HTERT RPE-1 (cell line): Measurements from ENCODE around the gene NAMPT.
"Not testable (repeated sequence)": the region's sequence is repeated elsewhere in the genome, so short reads cannot be mapped to it uniquely, and the experiment has no call there.

Source experiments
- in situ Hi-C: fragments of 300-500 bp; cut with MboI; formaldehyde crosslinking; loops from 4 replicates; pipeline ENCODE4 v1.14.3; 2020; ENCODE audit warnings: low sequenced_read_pairs

NAMPT gene

GRCh38 chr7:106284714-106285050, at the start of gene NAMPT:
Gene NAMPT, minus strand, starts transcription at chr7:106284983. Its CDS starts 99 bp downstream, at chr7:106284884.
- in situ Hi-C loops = no loop called here

- in situ Hi-C loops = no loop called here
Measured at GRCh38 chr7:106332201-106332600, 47.4 kb upstream of the NAMPT start.

DNA sequence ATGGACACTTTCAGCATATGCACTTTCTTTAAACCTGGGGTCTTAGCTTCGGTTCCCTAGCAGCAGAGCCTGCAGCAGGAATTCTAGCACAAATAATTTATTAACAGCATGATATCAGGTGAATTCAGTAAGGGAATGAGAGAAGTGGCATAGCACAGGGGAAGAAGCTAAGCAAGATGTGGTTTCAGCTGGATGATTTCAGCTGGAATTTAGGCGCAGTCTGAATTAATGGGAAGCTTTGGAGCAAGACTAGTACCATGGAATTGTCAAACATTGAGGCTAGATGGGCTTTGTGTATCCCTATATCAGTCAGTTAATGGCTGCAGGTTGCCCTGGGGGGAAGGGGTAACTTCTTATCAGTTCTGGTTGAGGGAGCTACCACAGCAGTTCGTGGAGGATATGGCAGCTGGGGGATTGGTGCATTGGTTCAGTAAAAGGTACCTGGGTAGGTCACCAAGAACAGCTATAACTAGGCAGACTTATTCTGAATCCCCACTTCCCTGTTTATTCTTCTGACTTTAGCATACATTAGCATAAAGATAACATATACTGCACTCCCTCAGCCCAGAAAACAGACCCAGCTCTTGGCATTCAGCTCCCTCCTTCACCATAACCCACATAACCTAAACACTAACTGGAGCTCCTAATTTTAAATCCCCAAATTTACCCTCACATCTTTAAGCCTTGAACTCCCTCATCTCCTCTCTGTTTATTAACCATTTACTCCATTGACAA, 46.8 kb upstream of the NAMPT start:
- in situ Hi-C loops = no loop called here

GRCh38 chr7:106329971-106330733, 45.4 kb upstream of the NAMPT start:
- in situ Hi-C loops = no loop called here

DNA sequence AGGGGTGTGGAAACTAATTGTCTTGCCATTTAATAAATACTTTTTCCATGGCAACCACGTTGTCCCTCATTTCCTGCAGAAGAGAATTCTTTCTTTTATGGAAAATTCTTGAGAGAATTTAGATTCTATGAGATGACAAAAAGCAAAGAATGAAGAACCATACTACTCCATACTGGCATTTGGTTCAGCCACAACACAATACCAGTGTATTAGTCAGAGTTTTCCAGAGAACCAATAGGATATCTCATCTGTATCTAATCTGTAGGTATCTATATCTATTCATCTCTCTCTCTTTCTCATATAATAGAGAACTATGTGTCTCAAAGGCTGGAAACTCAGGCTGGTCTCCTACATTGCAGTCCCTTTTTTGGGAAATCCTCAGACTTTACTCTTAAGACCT, 44.6 kb upstream of the NAMPT start:
- in situ Hi-C loops = no loop called here

GRCh38 chr7:106327538-106328481, 43.0 kb upstream of the NAMPT start:
- in situ Hi-C loops = no loop called here

GRCh38 chr7:106326594-106327537, 42.1 kb upstream of the NAMPT start:
- in situ Hi-C loops = no loop called here

GRCh38 chr7:106324509-106324908, 39.7 kb upstream of the NAMPT start:
- in situ Hi-C loops = not testable (repeated sequence)

- in situ Hi-C loops = not testable (repeated sequence)
Measured at GRCh38 chr7:106320254-106320770, 35.5 kb upstream of the NAMPT start.

DNA sequence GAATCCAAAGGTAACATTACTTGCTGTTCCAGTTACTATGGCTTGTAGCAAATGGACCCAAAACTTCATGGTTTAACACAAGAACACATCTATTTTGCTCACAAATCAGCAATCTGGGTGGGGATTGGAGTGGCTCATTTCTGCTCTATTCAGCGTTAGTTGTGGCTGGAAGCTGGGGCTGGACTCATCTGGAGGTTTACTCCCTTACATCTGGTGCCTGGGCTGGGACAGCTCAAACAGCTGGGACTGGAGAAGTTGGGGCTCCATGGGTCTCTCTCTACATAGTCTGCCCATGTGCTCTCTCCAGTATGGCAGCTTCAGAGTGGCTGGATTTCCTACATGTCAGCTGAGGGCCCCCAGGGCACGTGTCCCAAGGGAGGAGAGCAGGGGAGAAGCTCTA, 33.7 kb upstream of the NAMPT start:
- in situ Hi-C loops = no loop called here

GRCh38 chr7:106317971-106318370, 33.2 kb upstream of the NAMPT start:
- in situ Hi-C loops = no loop called here

DNA sequence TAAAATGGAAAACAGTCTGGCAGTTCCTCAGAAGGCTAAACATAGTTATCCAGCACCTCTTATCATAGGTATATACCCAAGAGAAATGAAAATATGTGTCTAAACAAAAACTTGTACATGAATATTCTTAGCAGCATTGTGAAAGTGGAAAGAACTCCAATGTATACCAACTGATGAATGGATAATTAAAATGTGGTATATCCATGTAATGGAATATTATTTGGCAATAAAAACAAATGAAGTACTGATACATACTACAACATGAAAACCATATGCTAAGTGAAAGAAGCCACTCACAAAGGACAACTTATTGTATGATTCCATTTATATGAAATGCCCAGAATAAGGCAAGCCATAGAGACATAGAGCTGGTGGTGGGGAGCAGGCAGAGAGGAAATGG, 32.2 kb upstream of the NAMPT start:
- in situ Hi-C loops = no loop called here

DNA sequence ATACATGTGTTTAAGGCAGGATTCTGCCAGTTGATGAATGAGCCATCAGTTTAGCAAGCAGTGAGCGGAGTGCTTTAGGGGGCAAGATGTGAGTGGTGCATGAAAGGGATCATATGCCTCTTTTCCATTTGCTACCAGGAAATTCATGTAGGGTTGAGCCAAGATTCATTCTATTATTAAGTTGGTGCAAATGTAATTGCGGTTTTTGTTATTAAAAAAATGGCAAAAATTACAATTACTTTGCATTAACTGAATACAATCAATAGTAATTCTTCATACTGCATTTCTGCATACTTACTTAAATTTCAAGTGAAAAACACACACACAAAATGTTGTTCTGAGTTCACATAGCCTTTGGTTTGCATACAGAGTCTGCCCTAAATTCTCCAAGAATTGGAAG, 30.1 kb upstream of the NAMPT start:
- in situ Hi-C loops = no loop called here

DNA sequence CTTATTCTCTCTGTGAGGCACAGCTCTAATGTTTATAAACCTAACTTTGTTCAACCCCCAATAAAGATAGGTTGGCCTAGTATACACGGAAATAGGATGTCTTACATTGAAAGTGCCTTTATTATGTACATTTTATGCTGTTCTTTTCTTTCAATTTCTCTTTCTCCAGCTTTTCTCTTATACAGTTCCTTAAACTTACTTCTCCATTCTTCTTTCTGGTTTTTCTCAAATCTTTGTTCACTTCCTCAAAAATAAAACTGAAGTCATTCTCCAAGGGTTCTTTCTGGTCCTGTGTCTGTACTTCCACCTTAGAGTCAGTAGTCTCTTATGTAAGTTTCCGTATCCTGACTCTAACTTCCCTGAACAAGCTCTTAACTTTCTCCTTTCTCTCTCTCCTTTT, 29.2 kb upstream of the NAMPT start:
- in situ Hi-C loops = no loop called here

- in situ Hi-C loops = no loop called here
Measured at GRCh38 chr7:106313456-106313901, 28.7 kb upstream of the NAMPT start.

- in situ Hi-C loops = no loop called here
Measured at GRCh38 chr7:106312906-106313305, 28.1 kb upstream of the NAMPT start.

DNA sequence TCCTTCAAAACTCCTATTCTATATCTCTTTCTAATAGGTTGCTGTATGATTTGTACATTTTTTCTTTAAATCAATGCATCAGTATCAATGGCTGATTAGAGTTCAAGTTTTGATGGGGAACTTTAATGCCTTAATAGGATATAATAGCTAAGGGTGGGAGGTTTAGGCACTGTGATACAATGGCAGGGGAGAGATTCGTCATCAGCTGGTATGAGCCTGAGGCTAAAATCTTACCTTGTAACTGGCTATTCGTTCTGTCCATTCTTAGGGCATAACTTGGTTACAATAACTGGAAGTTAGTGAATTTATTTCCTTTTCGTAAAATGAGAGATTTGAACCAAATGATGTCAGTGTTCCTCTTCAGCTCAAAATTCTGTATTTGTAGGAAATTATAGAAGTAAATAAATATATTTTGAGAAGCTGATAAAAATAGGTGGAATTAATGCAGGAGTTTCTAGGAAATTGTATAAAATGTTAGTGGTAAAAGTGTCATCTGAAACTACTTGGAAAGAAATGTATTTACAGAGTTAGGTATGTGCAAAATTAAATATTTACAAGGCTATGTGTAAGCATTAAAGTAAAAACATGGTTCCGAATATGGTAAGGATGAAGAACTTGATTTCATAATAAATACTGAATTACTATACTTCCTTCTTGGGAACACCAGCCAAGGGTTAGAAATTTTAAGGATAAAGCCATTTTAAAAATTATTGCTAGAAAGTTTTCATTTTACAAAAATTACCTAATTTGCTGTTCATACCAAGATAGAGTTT, 27.5 kb upstream of the NAMPT start:
- in situ Hi-C loops = no loop called here

- in situ Hi-C loops = no loop called here
Measured at GRCh38 chr7:106309362-106309761, 24.6 kb upstream of the NAMPT start.

DNA sequence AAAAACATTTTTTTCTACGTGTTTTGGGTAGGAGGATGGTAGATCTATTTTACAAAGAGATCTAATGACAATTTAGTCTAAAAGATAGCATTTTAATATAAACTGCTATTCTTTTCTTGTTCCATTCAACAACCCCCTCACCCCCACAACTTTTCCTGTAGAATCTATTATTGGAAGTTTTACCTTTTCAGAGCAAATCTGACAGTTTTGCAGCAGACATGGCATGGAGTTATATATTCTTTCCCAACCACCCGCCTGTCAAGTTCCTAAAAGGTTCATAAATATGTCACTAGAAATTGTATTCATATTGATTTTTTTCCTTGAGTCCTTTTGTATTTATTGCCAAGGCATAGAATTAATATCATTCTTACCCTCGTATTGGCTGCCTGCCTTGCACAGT, 21.5 kb upstream of the NAMPT start:
- in situ Hi-C loops = no loop called here
